ENCODE results near the gene ZNF500.
"Not testable (repeated sequence)": the region's sequence is repeated elsewhere in the genome, so short reads cannot be mapped to it uniquely, and the experiment has no call there.

The ZNF500 gene

GRCh38 chr16:4747906-4748681 is 18.9 kb downstream of the ZNF500 start:
- no peaks in the 10 kb centered on the region for H3K9me3 Mint-ChIP-seq
- H3K36me3 Mint-ChIP-seq (ENCODE audit: low read depth): peaks cover 1% of the 10 kb centered on the region
- peak overlapping the region; percentile 60 for H3K27ac Mint-ChIP-seq
- H3K4me3 Mint-ChIP-seq: peak overlapping the region; percentile 12
- no peak for DNase-seq
- H3K27me3 Mint-ChIP-seq: no peaks in the 10 kb centered on the region
- no peak for ATAC-seq
- H3K4me1 Mint-ChIP-seq: peaks cover 20% of the 10 kb centered on the region

GRCh38 chr16:4746991-4747574 is 19.9 kb downstream of the ZNF500 start:
- DNase-seq: no peak
- Mint-ChIP-seq H3K27me3 (no peaks in the 10 kb centered on the region), H3K4me1 (peaks cover 20% of the 10 kb centered on the region), H3K36me3 (ENCODE audit: low read depth) (no peaks in the 10 kb centered on the region), H3K4me3 (no peak overlapping the region), H3K27ac (no peak overlapping the region), H3K9me3 (no peaks in the 10 kb centered on the region)
- peak; percentile 20 for ATAC-seq

DNA sequence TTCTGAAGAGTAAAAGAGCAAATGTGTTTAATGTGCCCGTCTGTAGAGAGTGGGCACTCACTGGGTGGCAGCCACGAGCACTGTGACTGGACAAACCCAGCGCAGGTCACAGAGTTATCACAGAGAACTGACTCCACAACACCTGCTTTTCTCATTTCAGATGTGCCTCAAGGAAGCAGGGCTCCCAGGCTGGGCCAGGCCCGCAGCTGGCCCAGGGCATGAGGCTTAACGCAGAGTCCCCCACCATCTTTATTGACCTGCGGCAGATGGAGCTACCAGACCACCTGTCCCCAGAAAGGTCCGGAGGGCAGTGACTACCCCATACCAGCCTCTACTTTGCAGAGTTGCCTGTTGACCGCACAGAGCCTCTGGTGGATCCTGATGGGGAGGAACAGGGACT is 20.7 kb downstream of the ZNF500 start:
- DNase-seq (no peak), ATAC-seq (no peak)
- Mint-ChIP-seq H3K9me3 (no peaks in the 10 kb centered on the region), H3K4me3 (no peak overlapping the region), H3K36me3 (ENCODE audit: low read depth) (no peaks in the 10 kb centered on the region), H3K27ac (no peak overlapping the region), H3K27me3 (no peaks in the 10 kb centered on the region), H3K4me1 (peaks cover 20% of the 10 kb centered on the region)

- H3K27me3 Mint-ChIP-seq: no peaks in the 10 kb centered on the region
- DNase-seq (no peak), ATAC-seq (no peak)
- H3K4me1 Mint-ChIP-seq: peaks cover 20% of the 10 kb centered on the region
- H3K27ac Mint-ChIP-seq: no peak overlapping the region
- H3K36me3 Mint-ChIP-seq (ENCODE audit: low read depth): no peaks in the 10 kb centered on the region
- no peak overlapping the region for H3K4me3 Mint-ChIP-seq
- H3K9me3 Mint-ChIP-seq: no peaks in the 10 kb centered on the region
Observed at GRCh38 chr16:4745274-4745569, 21.7 kb downstream of the ZNF500 start.

- Mint-ChIP-seq H3K9me3 (no peaks in the 10 kb centered on the region), H3K4me1 (peaks cover 20% of the 10 kb centered on the region), H3K27ac (no peak overlapping the region), H3K36me3 (ENCODE audit: low read depth) (no peaks in the 10 kb centered on the region), H3K27me3 (no peaks in the 10 kb centered on the region), H3K4me3 (no peak overlapping the region)
- DNase-seq (no peak), ATAC-seq (no peak)
Observed at GRCh38 chr16:4744555-4745273, 22.2 kb downstream of the ZNF500 start.

- no peaks in the 10 kb centered on the region for H3K9me3 Mint-ChIP-seq
- no peak for DNase-seq
- no peaks in the 10 kb centered on the region for H3K27me3 Mint-ChIP-seq
- H3K27ac Mint-ChIP-seq: no peak overlapping the region
- no peak overlapping the region for H3K4me3 Mint-ChIP-seq
- H3K4me1 Mint-ChIP-seq: peaks cover 17% of the 10 kb centered on the region
- ATAC-seq: no peak
- no peaks in the 10 kb centered on the region for H3K36me3 Mint-ChIP-seq (ENCODE audit: low read depth)
Observed at GRCh38 chr16:4743226-4743878, 23.6 kb downstream of the ZNF500 start.

GRCh38 chr16:4738370-4738769 is 28.6 kb downstream of the ZNF500 start:
- H3K27ac Mint-ChIP-seq; ATAC-seq; H3K9me3 Mint-ChIP-seq; DNase-seq; H3K27me3 Mint-ChIP-seq; H3K4me3 Mint-ChIP-seq; H3K36me3 Mint-ChIP-seq (ENCODE audit: low read depth): not testable (repeated sequence)
- peaks cover 18% of the 10 kb centered on the region for H3K4me1 Mint-ChIP-seq

GRCh38 chr16:4737545-4737944 is 29.4 kb downstream of the ZNF500 start:
- Mint-ChIP-seq H3K4me3 (no peak overlapping the region), H3K27me3 (no peaks in the 10 kb centered on the region), H3K36me3 (ENCODE audit: low read depth) (no peaks in the 10 kb centered on the region), H3K9me3 (no peaks in the 10 kb centered on the region), H3K27ac (no peak overlapping the region), H3K4me1 (peaks cover 22% of the 10 kb centered on the region)
- ATAC-seq (no peak), DNase-seq (no peak)

GRCh38 chr16:4736546-4736945 is 30.4 kb downstream of the ZNF500 start:
- no peak for DNase-seq
- Mint-ChIP-seq H3K4me1 (peaks cover 22% of the 10 kb centered on the region), H3K4me3 (no peak overlapping the region), H3K27ac (no peak overlapping the region), H3K27me3 (no peaks in the 10 kb centered on the region), H3K36me3 (ENCODE audit: low read depth) (no peaks in the 10 kb centered on the region), H3K9me3 (no peaks in the 10 kb centered on the region)
- ATAC-seq: no peak

- DNase-seq: peak; percentile 94
- Mint-ChIP-seq H3K36me3 (ENCODE audit: low read depth) (peaks cover 3% of the 10 kb centered on the region), H3K9me3 (no peaks in the 10 kb centered on the region), H3K27me3 (no peaks in the 10 kb centered on the region), H3K27ac (peak overlapping the region; percentile 79), H3K4me1 (peaks cover 22% of the 10 kb centered on the region), H3K4me3 (peak overlapping the region; percentile 87)
- peak; percentile 82 for ATAC-seq
Observed at GRCh38 chr16:4734730-4735535, 32.0 kb downstream of the ZNF500 start.

GRCh38 chr16:4734063-4734729 is 32.8 kb downstream of the ZNF500 start, which contains the start of the genes ANKS3 and DNAAF8:
Gene ANKS3, minus strand, starts transcription at chr16:4734271. Its CDS starts 4,122 bp downstream, at chr16:4730149.
Gene DNAAF8, plus strand, starts transcription at chr16:4734537. Its CDS starts 1,978 bp downstream, at chr16:4736515.
- Mint-ChIP-seq H3K4me1 (peaks cover 22% of the 10 kb centered on the region), H3K27me3 (no peaks in the 10 kb centered on the region), H3K9me3 (no peaks in the 10 kb centered on the region), H3K4me3 (peak within 1 kb of the TSS; percentile 87), H3K27ac (peak within 1 kb of the TSS; percentile 79), H3K36me3 (ENCODE audit: low read depth) (peaks cover 5% of the 10 kb centered on the region)
- DNase-seq: peak; percentile 83
- peak; percentile 82 for ATAC-seq

GRCh38 chr16:4733747-4734062 is 33.3 kb downstream of the ZNF500 start:
- Mint-ChIP-seq H3K27ac (peak overlapping the region; percentile 69), H3K36me3 (ENCODE audit: low read depth) (peaks cover 6% of the 10 kb centered on the region), H3K4me3 (peak overlapping the region; percentile 87), H3K27me3 (no peaks in the 10 kb centered on the region), H3K9me3 (no peaks in the 10 kb centered on the region), H3K4me1 (peaks cover 22% of the 10 kb centered on the region)
- DNase-seq: peak; percentile 40
- peak; percentile 2 for ATAC-seq

GRCh38 chr16:4733211-4733742 is 33.7 kb downstream of the ZNF500 start:
- no peaks in the 10 kb centered on the region for H3K9me3 Mint-ChIP-seq
- no peaks in the 10 kb centered on the region for H3K27me3 Mint-ChIP-seq
- ATAC-seq (no peak), DNase-seq (no peak)
- H3K27ac Mint-ChIP-seq: peak overlapping the region; percentile 69
- H3K36me3 Mint-ChIP-seq (ENCODE audit: low read depth): peaks cover 9% of the 10 kb centered on the region
- H3K4me1 Mint-ChIP-seq: peaks cover 22% of the 10 kb centered on the region
- peak overlapping the region; percentile 87 for H3K4me3 Mint-ChIP-seq
